Measurements from ENCODE around the gene ZNF644. TPM values are rescaled to one million over a fixed set of nuclear protein-coding genes. Genes with fewer than 3 reads are reported as not detected.
A peak's percentile ranks its signal among the peaks of the same experiment; 100 is the strongest.

ZNF644 gene
- total RNA-seq, 2 donors from 2014 or later = 24.9 to 34.4 TPM

DNA sequence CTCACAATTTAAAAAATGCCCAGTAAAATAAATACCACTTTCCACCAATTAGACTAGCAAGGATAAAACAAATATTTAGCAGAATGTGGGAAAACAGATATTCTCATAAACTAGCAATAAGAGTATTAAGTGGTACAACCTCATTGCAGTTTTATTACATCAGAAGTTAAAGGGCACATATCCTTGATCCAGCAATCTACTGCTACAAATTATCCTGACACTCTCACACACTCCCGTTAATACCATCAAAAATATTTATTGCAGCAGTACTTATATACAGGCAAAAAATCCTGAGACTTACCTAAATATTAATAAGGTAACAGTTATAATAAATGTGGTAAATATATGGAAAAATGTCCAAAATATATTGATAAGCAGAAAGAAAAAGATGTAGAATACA lies 44.3 kb downstream of the ZNF644 start:
- Histone ChIP-seq H3K27me3 (no peaks in the 10 kb centered on the region), H3K4me3 (no peak overlapping the region), H3K27ac (no peak overlapping the region), H3K36me3 (peaks cover 9% of the 10 kb centered on the region), H3K9me3 (no peaks in the 10 kb centered on the region), H3K4me1 (peaks cover 0 to 15% of the 10 kb centered on the region in 2 donors)
- no peak for TF ChIP-seq CTCF (IDR thresholded peaks at IDR 0.05)
- no peak for DNase-seq (ENCODE audit: low spot score)

DNA sequence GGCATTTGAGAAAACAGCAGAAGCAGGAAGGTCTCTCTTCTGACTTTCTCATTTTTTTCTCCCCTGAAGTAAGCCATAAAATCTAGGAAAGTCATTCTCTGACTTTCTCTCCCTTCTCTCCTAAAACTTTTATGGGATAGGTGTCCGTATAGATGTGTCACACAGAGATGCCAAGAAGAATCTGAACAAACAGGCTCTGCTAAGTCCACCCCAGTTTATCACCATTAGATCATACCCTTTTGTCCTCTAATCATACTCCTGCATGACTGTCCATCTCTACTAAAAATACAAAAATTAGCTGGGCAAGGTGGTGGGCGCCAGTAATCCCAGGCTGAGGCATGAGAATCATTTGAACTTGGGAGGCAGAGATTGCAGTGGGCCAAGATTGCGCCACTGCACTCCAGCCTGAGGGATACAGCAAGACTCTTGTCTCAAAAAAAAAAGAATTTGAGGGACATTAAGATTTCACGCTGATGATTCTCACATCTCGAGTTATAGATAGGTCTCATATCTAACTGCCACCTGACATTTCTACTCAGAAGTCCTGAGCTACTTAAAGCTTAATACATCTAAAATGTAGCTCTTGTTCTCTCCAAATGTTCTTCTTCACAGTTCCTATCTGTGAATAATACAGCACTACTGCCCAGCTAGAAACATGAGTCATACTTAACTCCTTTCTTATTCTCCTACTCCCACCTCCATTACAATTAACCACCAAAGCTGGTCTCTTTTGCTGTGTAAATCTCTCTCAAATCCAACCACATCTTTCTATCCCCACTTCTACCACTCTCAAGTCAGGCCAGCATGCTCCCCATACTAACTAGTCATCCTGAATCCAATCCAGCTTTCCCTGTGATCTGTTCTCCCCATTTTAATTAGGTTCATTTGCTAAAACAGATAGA lies 47.7 kb downstream of the ZNF644 start:
- no peak overlapping the region for H3K27ac ChIP-seq
- no peaks in the 10 kb centered on the region for H3K36me3 ChIP-seq
- H3K27me3 ChIP-seq = no peaks in the 10 kb centered on the region
- H3K9me3 ChIP-seq = no peaks in the 10 kb centered on the region
- no peak overlapping the region for H3K4me3 ChIP-seq
- H3K4me1 ChIP-seq = peaks cover 0 to 16% of the 10 kb centered on the region in 2 donors
- no peak for DNase-seq (ENCODE audit: low spot score)
- TF ChIP-seq CTCF (IDR thresholded peaks at IDR 0.05) = no peak

- Histone ChIP-seq H3K36me3 (no peaks in the 10 kb centered on the region), H3K27me3 (no peaks in the 10 kb centered on the region), H3K4me1 (peaks cover 0 to 21% of the 10 kb centered on the region in 2 donors), H3K9me3 (no peaks in the 10 kb centered on the region), H3K27ac (no peak overlapping the region), H3K4me3 (no peak overlapping the region)
- no peak for TF ChIP-seq CTCF (IDR thresholded peaks at IDR 0.05)
- DNase-seq (ENCODE audit: low spot score) = no peak
These were observed 51.6 kb downstream of the ZNF644 start for GRCh38 chr1:90970208-90970607.

DNA sequence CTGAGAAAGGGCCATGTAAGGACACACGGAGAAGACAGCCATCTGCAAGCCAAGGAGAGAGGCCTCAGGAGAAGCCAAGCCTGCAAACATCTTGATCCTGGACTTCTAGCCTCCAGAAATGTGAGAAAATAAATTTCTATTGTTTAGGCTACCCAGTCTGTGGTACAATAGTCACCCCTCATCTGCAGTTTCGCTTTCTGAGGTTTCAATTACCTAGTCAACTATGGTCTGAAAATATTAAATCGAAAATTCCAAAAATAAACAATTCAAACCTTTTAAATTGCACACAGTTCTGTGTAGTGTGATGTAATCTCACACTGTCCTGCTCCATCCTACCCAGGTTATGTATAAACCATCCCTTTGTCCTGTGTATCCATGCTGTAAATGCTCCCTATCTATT lies 52.6 kb downstream of the ZNF644 start:
- Histone ChIP-seq H3K27me3 (no peaks in the 10 kb centered on the region), H3K9me3 (no peaks in the 10 kb centered on the region), H3K36me3 (no peaks in the 10 kb centered on the region), H3K27ac (no peak overlapping the region), H3K4me1 (peaks cover 0 to 11% of the 10 kb centered on the region in 2 donors), H3K4me3 (no peak overlapping the region)
- TF ChIP-seq CTCF (IDR thresholded peaks at IDR 0.05) = no peak
- no peak for DNase-seq (ENCODE audit: low spot score)

DNA sequence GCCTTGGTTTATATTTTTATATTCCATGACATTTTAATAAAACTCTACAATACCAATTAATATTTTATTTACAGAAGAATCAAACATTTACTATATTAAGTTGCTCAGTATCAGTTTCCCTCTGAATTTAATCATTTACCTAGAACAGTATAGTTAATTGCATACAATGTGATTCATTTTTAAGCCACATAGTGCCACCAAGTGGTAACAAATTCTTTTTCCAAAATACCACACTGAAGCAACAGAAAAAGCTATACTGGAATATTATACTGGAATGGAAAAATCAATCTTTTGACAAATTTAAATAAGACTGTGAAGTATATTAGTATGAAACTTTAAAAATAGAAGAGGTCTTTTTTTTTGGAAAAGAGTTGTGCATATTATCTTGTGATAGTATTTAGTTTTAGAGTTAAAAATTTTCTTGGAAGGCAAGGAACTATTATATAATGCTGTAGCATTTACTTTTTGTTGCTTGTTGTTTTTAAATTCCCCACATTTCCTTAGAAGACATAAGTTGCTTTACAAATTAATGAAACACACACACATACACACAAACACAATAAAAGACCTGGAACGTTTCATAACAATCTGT lies 57.3 kb downstream of the ZNF644 start:
- TF ChIP-seq CTCF (IDR thresholded peaks at IDR 0.05) = peak; percentile 7 to 61
- Histone ChIP-seq H3K4me3 (no peak overlapping the region), H3K27ac (no peak overlapping the region), H3K9me3 (no peaks in the 10 kb centered on the region), H3K36me3 (no peaks in the 10 kb centered on the region), H3K27me3 (no peaks in the 10 kb centered on the region), H3K4me1 (peaks cover 0 to 12% of the 10 kb centered on the region in 2 donors)
- no peak for DNase-seq (ENCODE audit: low spot score)
